AG10803 (cell line): ENCODE measurements around the gene RCE1.

Experiments
- DNase-seq: peaks from one replicate; pipeline ENCODE4 v3.0.0; 2010; ENCODE audit warnings: low read depth
- H3K4me3 ChIP-seq: 2 replicates; pipeline ENCODE4 v1.5.1; 2011; ENCODE audit warnings: mild to moderate bottlenecking, low read length, control low read depth
- CTCF ChIP-seq: conservative IDR thresholded peaks from 2 replicates; pipeline ENCODE4 v1.5.1; 2011; ENCODE audit warnings: mild to moderate bottlenecking, low read length, control low read depth, inconsistent platforms

RCE1 gene

GRCh38 chr11:66884443-66884842, 41.2 kb downstream of the RCE1 start:
- H3K4me3 ChIP-seq = no peak overlapping the region
- TF ChIP-seq CTCF = no peak
- no peak for DNase-seq

GRCh38 chr11:66885469-66885868, 42.2 kb downstream of the RCE1 start:
- no peak overlapping the region for H3K4me3 ChIP-seq
- DNase-seq = no peak
- no peak for TF ChIP-seq CTCF

- no peak for DNase-seq
- no peak overlapping the region for H3K4me3 ChIP-seq
- no peak for TF ChIP-seq CTCF
These were observed 42.8 kb downstream of the RCE1 start for GRCh38 chr11:66885950-66886440.

- DNase-seq = no peak
- no peak for TF ChIP-seq CTCF
- no peak overlapping the region for H3K4me3 ChIP-seq
These were observed 43.5 kb downstream of the RCE1 start for GRCh38 chr11:66886671-66887221.

GRCh38 chr11:66887526-66887925, 44.3 kb downstream of the RCE1 start:
- H3K4me3 ChIP-seq = no peak overlapping the region
- no peak for TF ChIP-seq CTCF
- DNase-seq = no peak

GRCh38 chr11:66888282-66888681, 45.0 kb downstream of the RCE1 start:
- TF ChIP-seq CTCF = no peak
- DNase-seq = no peak
- no peak overlapping the region for H3K4me3 ChIP-seq

GRCh38 chr11:66889960-66890359, 46.7 kb downstream of the RCE1 start:
- no peak for DNase-seq
- no peak for TF ChIP-seq CTCF
- H3K4me3 ChIP-seq = no peak overlapping the region
